Measurements from ENCODE around the gene PIK3CA. TPM values are rescaled to one million over a fixed set of nuclear protein-coding genes. Genes with fewer than 3 reads are reported as not detected.

PIK3CA gene
- total and polyA plus RNA-seq, 2 experiments from 2014 or later, result 5.1 to 13.4 TPM

GRCh38 chr3:179172546-179172945 lies 24.4 kb downstream of the PIK3CA start (continued):
- TF ChIP-seq ZNF462 (CRISPR knock-in tag; IDR thresholded peaks at IDR 0.05), result no peak
- TF ChIP-seq CTCF (conservative IDR thresholded peaks at IDR 0.05; ENCODE audit: low read depth in 2 of 2), result no peak
- no peak for TF ChIP-seq JUNB (IDR thresholded peaks at IDR 0.05; ENCODE audit: unreplicated experiment)

DNA sequence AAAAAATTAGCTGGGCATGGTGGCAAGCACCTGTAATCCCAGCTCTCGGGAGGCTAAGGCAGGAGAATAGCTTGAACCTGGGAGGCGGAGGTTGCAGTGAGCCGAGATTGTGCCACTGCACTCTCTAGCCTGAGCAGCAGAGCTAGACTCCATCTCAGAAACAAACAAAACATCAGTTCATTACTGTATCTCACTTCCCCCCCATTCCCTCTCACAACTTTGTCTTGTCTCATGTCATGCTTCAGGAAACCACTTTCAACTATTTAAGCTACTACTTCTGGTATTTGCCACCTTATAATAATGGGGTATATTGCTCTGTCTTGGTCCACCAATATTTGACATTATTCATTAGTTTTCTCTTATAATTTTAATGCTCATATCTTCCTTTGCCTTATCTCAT lies 26.2 kb downstream of the PIK3CA start:
- Histone ChIP-seq H3K27me3 (ENCODE audit: insufficient read depth) (no peaks in the 10 kb centered on the region), H2AFZ (no peak overlapping the region), H3K4me3 (no peak overlapping the region), H3K9me2 (ENCODE audit: insufficient read depth) (no peaks in the 10 kb centered on the region), H3F3A (replicated peaks; ENCODE audit: low read depth) (no peaks in the 10 kb centered on the region), H4K20me1 (replicated peaks; ENCODE audit: insufficient read depth) (no peaks in the 10 kb centered on the region), H3K27ac (ENCODE audit: low read depth) (no peak overlapping the region), H3K36me3 (ENCODE audit: insufficient read depth) (no peaks in the 10 kb centered on the region), H3K4me2 (no peak overlapping the region), H3K4me1 (ENCODE audit: insufficient read depth) (peaks cover 10% of the 10 kb centered on the region), H3K79me2 (replicated peaks; ENCODE audit: insufficient read depth) (peaks cover 73% of the 10 kb centered on the region)
- Mint-ChIP-seq H3K4me3 (no peak overlapping the region), H3K9me3 (no peaks in the 10 kb centered on the region; the same call in 1 of the 3 replicates), H3K4me1 (peaks cover 29% of the 10 kb centered on the region), H3K27ac (no peak overlapping the region; the same call in 1 of the 2 replicates), H3K27me3 (ENCODE audit: insufficient read depth, low read depth, poor library complexity) (peaks cover 1% of the 10 kb centered on the region), H3K36me3 (ENCODE audit: low read depth) (no peaks in the 10 kb centered on the region)
- no peak for DNase-seq (ENCODE audit: low spot score)
- ATAC-seq, result no peak
- TF ChIP-seq CTCF (conservative IDR thresholded peaks at IDR 0.05; ENCODE audit: low read depth in 2 of 2) (no peak), NANOG (IDR thresholded peaks at IDR 0.05; ENCODE audit: borderline replicate concordance) (no peak), STAT1 (IDR thresholded peaks at IDR 0.05; ENCODE audit: unreplicated experiment) (no peak), ZNF331 (CRISPR knock-in tag; IDR thresholded peaks at IDR 0.05; ENCODE audit: low read depth) (no peak), CREB1 (CRISPR knock-in tag; IDR thresholded peaks at IDR 0.05; ENCODE audit: low read depth) (no peak), EZH2 (IDR thresholded peaks at IDR 0.05; ENCODE audit: low read depth, unreplicated experiment) (no peak), JUNB (IDR thresholded peaks at IDR 0.05; ENCODE audit: unreplicated experiment) (no peak), EZH2phosphoT487 (IDR thresholded peaks at IDR 0.05; ENCODE audit: unreplicated experiment) (no peak), ZNF114 (CRISPR knock-in tag; IDR thresholded peaks at IDR 0.05) (no peak), POLR2AphosphoS5 (IDR thresholded peaks at IDR 0.05; ENCODE audit: low read depth) (no peak)
- TF ChIP-seq, protein P1, sequence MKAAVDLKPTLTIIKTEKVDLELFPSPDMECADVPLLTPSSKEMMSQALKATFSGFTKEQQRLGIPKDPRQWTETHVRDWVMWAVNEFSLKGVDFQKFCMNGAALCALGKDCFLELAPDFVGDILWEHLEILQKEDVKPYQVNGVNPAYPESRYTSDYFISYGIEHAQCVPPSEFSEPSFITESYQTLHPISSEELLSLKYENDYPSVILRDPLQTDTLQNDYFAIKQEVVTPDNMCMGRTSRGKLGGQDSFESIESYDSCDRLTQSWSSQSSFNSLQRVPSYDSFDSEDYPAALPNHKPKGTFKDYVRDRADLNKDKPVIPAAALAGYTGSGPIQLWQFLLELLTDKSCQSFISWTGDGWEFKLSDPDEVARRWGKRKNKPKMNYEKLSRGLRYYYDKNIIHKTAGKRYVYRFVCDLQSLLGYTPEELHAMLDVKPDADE (IDR thresholded peaks at IDR 0.05), result no peak
